Ishikawa (cell line): ENCODE measurements around the gene HELZ.

Experiments used
- CEBPB ChIP-seq: IDR thresholded peaks from 2 replicates; pipeline ENCODE4 v1.6.1; 2012
- CREB1 ChIP-seq: IDR thresholded peaks from 2 replicates; pipeline ENCODE4 v1.6.1; 2012; ENCODE audit warnings: low read depth
- EP300 ChIP-seq: IDR thresholded peaks from 2 replicates; pipeline ENCODE4 v1.6.1; 2012; ENCODE audit warnings: borderline replicate concordance
- RAD21 ChIP-seq: IDR thresholded peaks from 2 replicates; pipeline ENCODE4 v1.6.1; 2012; ENCODE audit warnings: low read depth
- TEAD4 ChIP-seq: IDR thresholded peaks from 2 replicates; pipeline ENCODE4 v1.6.1; 2012
- YY1 ChIP-seq: IDR thresholded peaks from 2 replicates; pipeline ENCODE4 v1.6.1; 2012; ENCODE audit warnings: low read depth
- ZBTB7A ChIP-seq: IDR thresholded peaks from 2 replicates; pipeline ENCODE4 v1.6.1; 2012; ENCODE audit warnings: low read depth
- TF ChIP-seq, protein P1 (sequence below): IDR thresholded peaks from 2 replicates; pipeline ENCODE4 v1.6.1; 2012
- TF ChIP-seq, protein P2 (sequence below): IDR thresholded peaks from 2 replicates; pipeline ENCODE4 v1.6.1; 2012; ENCODE audit warnings: low read depth, mild to moderate bottlenecking

DNA sequence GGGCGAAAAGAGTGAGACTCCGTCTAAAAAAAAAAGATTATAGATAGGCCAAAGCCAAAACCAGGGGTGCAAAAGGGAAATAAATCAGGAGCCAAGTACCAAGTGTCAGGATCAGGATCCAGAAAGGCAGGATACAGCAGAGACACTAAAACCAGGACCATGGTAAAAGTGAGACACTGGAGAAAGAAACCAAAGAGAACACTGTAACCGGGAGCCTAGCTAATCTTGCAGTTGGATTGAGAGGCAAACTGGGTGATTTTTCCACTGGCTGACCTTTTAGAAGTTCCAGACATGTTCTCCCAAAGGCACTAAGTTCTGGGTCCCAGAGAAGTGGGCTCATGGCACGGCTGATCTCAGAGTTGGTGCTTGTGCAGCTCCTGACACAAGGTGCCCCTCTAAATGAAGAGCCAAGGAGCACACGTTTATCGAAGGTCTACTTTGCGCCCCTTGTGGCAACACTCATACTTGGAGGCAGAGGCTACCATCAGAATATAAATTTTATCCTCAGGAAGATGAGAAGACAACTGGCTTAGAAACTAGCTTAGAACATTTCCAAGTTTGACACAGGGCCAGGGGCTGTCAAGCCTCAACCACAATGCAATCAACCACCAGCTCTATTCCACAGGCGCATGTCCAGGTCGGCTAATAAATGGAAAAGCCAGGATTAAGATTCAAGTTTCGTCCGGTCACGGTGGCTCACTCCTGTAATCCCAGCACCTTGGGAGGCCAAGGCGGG, 27.5 kb upstream of the HELZ start:
- TF ChIP-seq TEAD4 = no peak
- TF ChIP-seq, protein P1, sequence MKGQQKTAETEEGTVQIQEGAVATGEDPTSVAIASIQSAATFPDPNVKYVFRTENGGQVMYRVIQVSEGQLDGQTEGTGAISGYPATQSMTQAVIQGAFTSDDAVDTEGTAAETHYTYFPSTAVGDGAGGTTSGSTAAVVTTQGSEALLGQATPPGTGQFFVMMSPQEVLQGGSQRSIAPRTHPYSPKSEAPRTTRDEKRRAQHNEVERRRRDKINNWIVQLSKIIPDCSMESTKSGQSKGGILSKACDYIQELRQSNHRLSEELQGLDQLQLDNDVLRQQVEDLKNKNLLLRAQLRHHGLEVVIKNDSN = no peak
- TF ChIP-seq CEBPB = no peak
- TF ChIP-seq CREB1 = no peak
- TF ChIP-seq, protein P2, sequence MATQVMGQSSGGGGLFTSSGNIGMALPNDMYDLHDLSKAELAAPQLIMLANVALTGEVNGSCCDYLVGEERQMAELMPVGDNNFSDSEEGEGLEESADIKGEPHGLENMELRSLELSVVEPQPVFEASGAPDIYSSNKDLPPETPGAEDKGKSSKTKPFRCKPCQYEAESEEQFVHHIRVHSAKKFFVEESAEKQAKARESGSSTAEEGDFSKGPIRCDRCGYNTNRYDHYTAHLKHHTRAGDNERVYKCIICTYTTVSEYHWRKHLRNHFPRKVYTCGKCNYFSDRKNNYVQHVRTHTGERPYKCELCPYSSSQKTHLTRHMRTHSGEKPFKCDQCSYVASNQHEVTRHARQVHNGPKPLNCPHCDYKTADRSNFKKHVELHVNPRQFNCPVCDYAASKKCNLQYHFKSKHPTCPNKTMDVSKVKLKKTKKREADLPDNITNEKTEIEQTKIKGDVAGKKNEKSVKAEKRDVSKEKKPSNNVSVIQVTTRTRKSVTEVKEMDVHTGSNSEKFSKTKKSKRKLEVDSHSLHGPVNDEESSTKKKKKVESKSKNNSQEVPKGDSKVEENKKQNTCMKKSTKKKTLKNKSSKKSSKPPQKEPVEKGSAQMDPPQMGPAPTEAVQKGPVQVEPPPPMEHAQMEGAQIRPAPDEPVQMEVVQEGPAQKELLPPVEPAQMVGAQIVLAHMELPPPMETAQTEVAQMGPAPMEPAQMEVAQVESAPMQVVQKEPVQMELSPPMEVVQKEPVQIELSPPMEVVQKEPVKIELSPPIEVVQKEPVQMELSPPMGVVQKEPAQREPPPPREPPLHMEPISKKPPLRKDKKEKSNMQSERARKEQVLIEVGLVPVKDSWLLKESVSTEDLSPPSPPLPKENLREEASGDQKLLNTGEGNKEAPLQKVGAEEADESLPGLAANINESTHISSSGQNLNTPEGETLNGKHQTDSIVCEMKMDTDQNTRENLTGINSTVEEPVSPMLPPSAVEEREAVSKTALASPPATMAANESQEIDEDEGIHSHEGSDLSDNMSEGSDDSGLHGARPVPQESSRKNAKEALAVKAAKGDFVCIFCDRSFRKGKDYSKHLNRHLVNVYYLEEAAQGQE = no peak
- TF ChIP-seq YY1 = no peak
- no peak for TF ChIP-seq EP300
- no peak for TF ChIP-seq RAD21
- TF ChIP-seq ZBTB7A = no peak
